NCI-H510A (cell line): ENCODE results near the gene IKZF3.
"Not testable (repeated sequence)": the region's sequence is repeated elsewhere in the genome, so short reads cannot be mapped to it uniquely, and the experiment has no call there.

Source experiments
- DNase-seq: peaks from one replicate; lab custom pipeline; 2025; lab: John Stamatoyannopoulos, UW

IKZF3 gene

GRCh38 chr17:39716073-39716818, 147.9 kb downstream of the IKZF3 start:
- DNase-seq, result no peak

GRCh38 chr17:39715375-39716072, 148.6 kb downstream of the IKZF3 start:
- no peak for DNase-seq

GRCh38 chr17:39714234-39714633, 149.9 kb downstream of the IKZF3 start:
- no peak for DNase-seq

GRCh38 chr17:39711851-39712250, 152.3 kb downstream of the IKZF3 start:
- no peak for DNase-seq

GRCh38 chr17:39711071-39711470, 153.0 kb downstream of the IKZF3 start:
- DNase-seq, result not testable (repeated sequence)

GRCh38 chr17:39709998-39710964, 153.8 kb downstream of the IKZF3 start:
- no peak for DNase-seq

- DNase-seq, result no peak
Measured at GRCh38 chr17:39709319-39709997, 154.7 kb downstream of the IKZF3 start.
